ENCODE results near the gene LTBP1. TPM values are rescaled to one million over a fixed set of nuclear protein-coding genes. Genes with fewer than 3 reads are reported as not detected.
"Not testable (repeated sequence)": the region's sequence is repeated elsewhere in the genome, so short reads cannot be mapped to it uniquely, and the experiment has no call there.

Gene LTBP1
- polyA plus RNA-seq, 2 of the 4 experiments (the other 2 are of a cell fraction), result 23.8 to 30.4 TPM

DNA sequence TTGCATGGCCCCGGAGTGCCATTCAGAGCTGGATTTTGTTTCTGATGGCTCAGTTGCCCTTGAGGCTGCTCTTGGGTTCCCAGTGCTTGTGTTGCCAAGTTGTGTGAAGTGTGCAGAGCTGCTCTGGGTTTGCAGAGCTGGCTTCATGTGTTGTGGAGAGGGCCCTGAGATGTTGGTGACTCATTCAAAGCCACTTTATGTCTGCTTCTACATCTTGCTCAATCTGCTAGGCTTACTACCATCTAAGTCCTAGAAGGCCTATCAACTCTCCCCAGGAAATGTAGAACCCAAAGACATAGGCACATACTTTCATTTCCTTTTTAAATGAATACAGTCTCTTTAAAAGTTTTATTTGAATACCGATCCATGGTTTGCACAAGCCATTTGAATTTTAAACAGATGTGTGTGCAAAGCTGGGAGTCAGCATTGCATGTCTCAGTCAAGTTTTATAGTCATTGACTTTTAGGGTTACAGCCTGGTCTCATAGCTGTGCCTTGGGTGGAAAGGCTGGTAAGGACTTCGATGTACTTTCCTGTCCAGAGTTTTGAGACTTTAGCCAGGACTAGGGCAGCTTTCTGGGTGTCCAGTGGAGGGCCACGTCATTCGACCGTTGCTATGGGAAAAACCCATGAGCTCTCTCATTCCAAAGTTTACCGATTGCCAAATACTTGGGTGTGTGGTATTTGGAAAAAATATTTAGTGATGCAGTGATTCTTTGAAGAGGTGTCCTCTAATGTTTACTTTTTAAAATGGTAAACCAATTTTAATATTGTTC, 105.0 kb downstream of the LTBP1 start (continued):
- TF ChIP-seq, protein P1, sequence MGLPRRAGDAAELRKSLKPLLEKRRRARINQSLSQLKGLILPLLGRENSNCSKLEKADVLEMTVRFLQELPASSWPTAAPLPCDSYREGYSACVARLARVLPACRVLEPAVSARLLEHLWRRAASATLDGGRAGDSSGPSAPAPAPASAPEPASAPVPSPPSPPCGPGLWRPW (IDR thresholded peaks at IDR 0.05), result peak; percentile 73; the same call in 1 of the 2 replicates
- TF ChIP-seq HOXB13 (CRISPR knock-in tag; IDR thresholded peaks at IDR 0.05; ENCODE audit: low read depth) (no peak), JUNB (IDR thresholded peaks at IDR 0.05) (peak; percentile 81), MYC (IDR thresholded peaks at IDR 0.05; ENCODE audit: borderline replicate concordance, low read length) (0 out of 2 replicates have a peak, but pooled peaks have one; percentile 18), HEYL (CRISPR knock-in tag; IDR thresholded peaks at IDR 0.05) (0 out of 2 replicates have a peak, but pooled peaks have one; percentile 6), FOXS1 (CRISPR knock-in tag; IDR thresholded peaks at IDR 0.05) (no peak), CBX8 (IDR thresholded peaks at IDR 0.05) (no peak), RFX5 (IDR thresholded peaks at IDR 0.05) (0 out of 2 replicates have a peak, but pooled peaks have one; percentile 41), POLR2AphosphoS2 (conservative IDR thresholded peaks at IDR 0.05; ENCODE audit: low read length) (no peak), FOSL2 (IDR thresholded peaks at IDR 0.05) (peak; percentile 65), FOSL2 (CRISPR knock-in tag; IDR thresholded peaks at IDR 0.05) (peak; percentile 92), SMC3 (IDR thresholded peaks at IDR 0.05) (peak; percentile 49; the same call in 2 of the 3 replicates)
- TF ChIP-seq, protein P2, sequence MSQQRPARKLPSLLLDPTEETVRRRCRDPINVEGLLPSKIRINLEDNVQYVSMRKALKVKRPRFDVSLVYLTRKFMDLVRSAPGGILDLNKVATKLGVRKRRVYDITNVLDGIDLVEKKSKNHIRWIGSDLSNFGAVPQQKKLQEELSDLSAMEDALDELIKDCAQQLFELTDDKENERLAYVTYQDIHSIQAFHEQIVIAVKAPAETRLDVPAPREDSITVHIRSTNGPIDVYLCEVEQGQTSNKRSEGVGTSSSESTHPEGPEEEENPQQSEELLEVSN (IDR thresholded peaks at IDR 0.05; ENCODE audit: borderline replicate concordance, low read depth), result 0 out of 2 replicates have a peak, but pooled peaks have one; percentile 14

DNA sequence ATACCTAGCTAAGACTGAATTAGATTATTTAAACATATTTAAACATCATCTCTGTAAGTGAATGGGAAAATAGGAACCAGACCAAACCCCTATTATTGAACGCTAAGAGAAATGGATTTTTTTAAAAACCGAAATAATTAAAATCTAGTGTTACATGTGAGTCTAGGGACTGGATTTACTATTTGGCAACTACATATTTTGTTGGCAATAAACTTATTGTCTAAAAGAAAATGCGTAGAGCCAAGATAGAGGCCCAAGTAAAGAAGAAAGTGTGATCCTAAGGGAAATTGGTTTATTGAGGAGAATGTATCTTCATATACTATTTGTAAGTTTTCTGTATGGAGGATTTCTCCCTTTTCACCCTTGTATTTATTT, 105.6 kb downstream of the LTBP1 start:
- DNase-seq (ENCODE audit: low read depth in 1 of 2, low spot score in 1 of 2) (no peak), FAIRE-seq (no peak), ATAC-seq (no peak)
- CTCF ChIA-PET, result interaction anchor here (0.6 to 2.9 kb wide), 8 partner anchors 11 to 280 kb away, joined by 3 to 13 read pairs (median 4); no protein-coding TSS in a partner anchor
- H3K4me2 ChIP-seq, result peak overlapping the region; percentile 80
- POLR2A ChIA-PET, result interaction anchor here (1.1 to 1.8 kb wide), 3 partner anchors 18 to 80 kb away, joined by 3 to 7 read pairs (median 3); no protein-coding TSS in a partner anchor
- TF ChIP-seq, protein P3, sequence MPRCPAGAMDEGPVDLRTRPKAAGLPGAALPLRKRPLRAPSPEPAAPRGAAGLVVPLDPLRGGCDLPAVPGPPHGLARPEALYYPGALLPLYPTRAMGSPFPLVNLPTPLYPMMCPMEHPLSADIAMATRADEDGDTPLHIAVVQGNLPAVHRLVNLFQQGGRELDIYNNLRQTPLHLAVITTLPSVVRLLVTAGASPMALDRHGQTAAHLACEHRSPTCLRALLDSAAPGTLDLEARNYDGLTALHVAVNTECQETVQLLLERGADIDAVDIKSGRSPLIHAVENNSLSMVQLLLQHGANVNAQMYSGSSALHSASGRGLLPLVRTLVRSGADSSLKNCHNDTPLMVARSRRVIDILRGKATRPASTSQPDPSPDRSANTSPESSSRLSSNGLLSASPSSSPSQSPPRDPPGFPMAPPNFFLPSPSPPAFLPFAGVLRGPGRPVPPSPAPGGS (IDR thresholded peaks at IDR 0.05), result no peak
- 0 out of 2 replicates have a peak, but pooled peaks have one; percentile 43 for TF ChIP-seq ZSCAN20 (CRISPR knock-in tag; IDR thresholded peaks at IDR 0.05)
- WGBS (ENCODE audit: missing lambda C conversion rate), result 33% methylated on average over 3 of the region's 3 CpGs
- peak overlapping the region; percentile 78 to 84 for H3K27ac ChIP-seq
- H3K9me3 ChIP-seq, result no peaks in the 10 kb centered on the region
- no peak overlapping the region for H3K4me3 ChIP-seq
- peaks cover 32% of the 10 kb centered on the region for H3K4me1 ChIP-seq

DNA sequence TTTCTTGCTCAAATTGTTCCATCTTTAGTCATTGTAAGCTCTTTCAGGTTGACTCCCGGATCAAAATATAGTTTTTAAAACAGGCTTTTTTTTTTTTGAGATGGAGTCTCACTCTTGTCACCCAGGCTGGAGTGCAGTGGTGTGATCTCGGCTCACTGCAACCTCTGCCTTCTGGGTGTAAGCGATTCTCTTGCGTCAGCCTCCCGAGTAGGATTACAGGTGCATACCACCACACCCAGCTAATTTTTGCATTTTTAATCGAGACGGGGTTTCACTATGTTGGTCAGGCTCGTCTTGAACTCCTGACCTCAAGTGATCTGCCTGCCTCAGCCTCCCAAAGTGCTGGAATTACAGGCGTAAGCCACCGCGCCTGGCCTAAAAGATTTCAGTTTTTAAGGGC, 106.0 kb downstream of the LTBP1 start:
- ChIA-PET POLR2A (interaction anchor here (1.1 to 1.8 kb wide), 2 partner anchors 18 to 19 kb away, joined by 3 to 7 read pairs; no protein-coding TSS in a partner anchor), CTCF (interaction anchor here (0.6 to 2.9 kb wide), 3 partner anchors 20 to 217 kb away, joined by 3 to 13 read pairs (median 13); no protein-coding TSS in a partner anchor)
- ATAC-seq, H3K9me3 ChIP-seq, FAIRE-seq, H3K4me3 ChIP-seq: not testable (repeated sequence)
- peak overlapping the region; percentile 80 for H3K4me2 ChIP-seq
- peaks cover 32% of the 10 kb centered on the region for H3K4me1 ChIP-seq
- peak overlapping the region; percentile 78 to 84 for H3K27ac ChIP-seq
- peak in 1 of 2 experiments; percentile 46 for DNase-seq (ENCODE audit: low read depth in 1 of 2, low spot score in 1 of 2)
- 88% methylated on average over 11 of the region's 11 CpGs for WGBS (ENCODE audit: missing lambda C conversion rate)

DNA sequence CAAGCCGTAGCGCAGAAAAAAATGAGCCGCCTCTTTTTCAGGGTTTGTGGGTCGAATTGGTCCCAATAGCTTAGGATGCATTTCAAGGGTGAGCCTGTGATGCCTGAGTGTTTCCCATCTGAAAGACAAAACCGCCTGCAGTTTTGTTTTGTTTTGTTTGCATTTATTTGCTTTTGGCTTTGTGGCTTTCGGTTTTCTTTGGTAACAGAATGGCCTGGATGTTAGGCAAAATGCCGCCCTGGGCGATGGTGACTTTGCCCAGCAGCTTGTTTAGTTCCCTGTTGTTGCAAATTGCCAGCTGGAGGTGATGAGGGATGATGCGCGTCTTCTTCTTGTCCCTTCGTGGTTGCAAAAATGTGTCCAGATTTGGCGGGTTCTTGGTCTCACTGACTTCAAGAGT, 109.4 kb downstream of the LTBP1 start:
- peaks cover 26% of the 10 kb centered on the region for H3K4me1 ChIP-seq
- WGBS (ENCODE audit: missing lambda C conversion rate), result 92% methylated on average over 12 of the region's 12 CpGs
- H3K27ac ChIP-seq, result no peak overlapping the region
- ATAC-seq, result no peak
- no peak overlapping the region for H3K4me3 ChIP-seq
- no peak overlapping the region for H3K4me2 ChIP-seq
- ChIA-PET CTCF (interaction anchor here (0.9 to 1.2 kb wide), 3 partner anchors 16 to 56 kb away, joined by 3 read pairs; no protein-coding TSS in a partner anchor), POLR2A (no interaction called here)
- no peak for DNase-seq (ENCODE audit: low read depth in 1 of 2, low spot score in 1 of 2)
- no peak for FAIRE-seq
- H3K9me3 ChIP-seq, result no peaks in the 10 kb centered on the region
- TF ChIP-seq ZFP36 (IDR thresholded peaks at IDR 0.05; ENCODE audit: borderline replicate concordance, partially characterized antibody) (no peak), CBX8 (IDR thresholded peaks at IDR 0.05) (no peak), TFCP2L1 (CRISPR knock-in tag; IDR thresholded peaks at IDR 0.05) (no peak), CBX2 (IDR thresholded peaks at IDR 0.05; ENCODE audit: borderline replicate concordance, low read depth) (no peak), EP300 (IDR thresholded peaks at IDR 0.05) (no peak), POLR2AphosphoS2 (conservative IDR thresholded peaks at IDR 0.05; ENCODE audit: low read length) (no peak), KDM1A (IDR thresholded peaks at IDR 0.05; ENCODE audit: low read depth) (no peak), FOXS1 (CRISPR knock-in tag; IDR thresholded peaks at IDR 0.05) (no peak), GATA3 (IDR thresholded peaks at IDR 0.05; ENCODE audit: borderline replicate concordance) (no peak), FOSB (CRISPR knock-in tag; IDR thresholded peaks at IDR 0.05) (no peak), ZSCAN20 (CRISPR knock-in tag; IDR thresholded peaks at IDR 0.05) (no peak), KDM5A (IDR thresholded peaks at IDR 0.05) (no peak)
- TF ChIP-seq, protein P2 (IDR thresholded peaks at IDR 0.05; ENCODE audit: borderline replicate concordance, low read depth), result no peak
- TF ChIP-seq, protein P4, sequence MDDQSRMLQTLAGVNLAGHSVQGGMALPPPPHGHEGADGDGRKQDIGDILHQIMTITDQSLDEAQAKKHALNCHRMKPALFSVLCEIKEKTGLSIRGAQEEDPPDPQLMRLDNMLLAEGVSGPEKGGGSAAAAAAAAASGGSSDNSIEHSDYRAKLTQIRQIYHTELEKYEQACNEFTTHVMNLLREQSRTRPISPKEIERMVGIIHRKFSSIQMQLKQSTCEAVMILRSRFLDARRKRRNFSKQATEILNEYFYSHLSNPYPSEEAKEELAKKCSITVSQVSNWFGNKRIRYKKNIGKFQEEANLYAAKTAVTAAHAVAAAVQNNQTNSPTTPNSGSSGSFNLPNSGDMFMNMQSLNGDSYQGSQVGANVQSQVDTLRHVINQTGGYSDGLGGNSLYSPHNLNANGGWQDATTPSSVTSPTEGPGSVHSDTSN (IDR thresholded peaks at IDR 0.05), result no peak
- TF ChIP-seq, protein P5, sequence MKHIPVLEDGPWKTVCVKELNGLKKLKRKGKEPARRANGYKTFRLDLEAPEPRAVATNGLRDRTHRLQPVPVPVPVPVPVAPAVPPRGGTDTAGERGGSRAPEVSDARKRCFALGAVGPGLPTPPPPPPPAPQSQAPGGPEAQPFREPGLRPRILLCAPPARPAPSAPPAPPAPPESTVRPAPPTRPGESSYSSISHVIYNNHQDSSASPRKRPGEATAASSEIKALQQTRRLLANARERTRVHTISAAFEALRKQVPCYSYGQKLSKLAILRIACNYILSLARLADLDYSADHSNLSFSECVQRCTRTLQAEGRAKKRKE (CRISPR knock-in tag; IDR thresholded peaks at IDR 0.05; ENCODE audit: low read depth), result no peak
